K562 (cell line): ENCODE data around the gene NFIC. TPM values are rescaled to one million over a fixed set of nuclear protein-coding genes. Genes with fewer than 3 reads are reported as not detected.

Experiments used
- CREB3 ChIP-seq: fragments of 450-650 bp; conservative IDR thresholded peaks from 2 replicates; pipeline ENCODE4 v1.6.1; 2016; ENCODE audit warnings: missing genetic modification characterization, low read depth, mild to moderate bottlenecking, missing compliant biosample characterization, moderate library complexity
- CREB3L1 ChIP-seq: fragments of 450-650 bp; IDR thresholded peaks from 2 replicates; pipeline ENCODE4 v1.6.1; 2014; ENCODE audit warnings: low read depth, mild to moderate bottlenecking, moderate library complexity, borderline replicate concordance
- KDM5B ChIP-seq: fragments of 200-600 bp; sonication (generic); IDR thresholded peaks from 2 replicates; pipeline ENCODE4 v1.6.1; 2012; ENCODE audit warnings: low read depth, mild to moderate bottlenecking, moderate library complexity, low read length, control low read depth, inconsistent platforms; ENCODE audit not compliant: insufficient replicate concordance
- MCM2 ChIP-seq: fragments of 450-650 bp; IDR thresholded peaks from 2 replicates; pipeline ENCODE4 v1.6.1; 2017; ENCODE audit warnings: low read depth, mild to moderate bottlenecking
- MTA1 ChIP-seq: fragments of 450-650 bp; IDR thresholded peaks from 2 replicates; pipeline ENCODE4 v1.6.1; 2017; ENCODE audit warnings: borderline replicate concordance
- MTF1 ChIP-seq: fragments of 250-450 bp; sonication (Bioruptor Pico); IDR thresholded peaks from 2 replicates; pipeline ENCODE4 v1.9.0; 2021; ENCODE audit warnings: moderate library complexity, mild to moderate bottlenecking, inconsistent platforms, borderline replicate concordance
- SETDB1 ChIP-seq: IDR thresholded peaks from one replicate; pipeline ENCODE4 v1.6.1; 2012; ENCODE audit warnings: low read length, control low read depth, inconsistent platforms
- SLC30A9 ChIP-seq: fragments of 250-450 bp; sonication (Bioruptor Pico); IDR thresholded peaks from 2 replicates; pipeline ENCODE4 v1.8.0; 2022; ENCODE audit warnings: mild to moderate bottlenecking, moderate library complexity
- SMARCE1 ChIP-seq: fragments of 450-650 bp; IDR thresholded peaks from 2 replicates; pipeline ENCODE4 v1.7.1; 2016; ENCODE audit warnings: mild to moderate bottlenecking
- XRCC3 ChIP-seq: fragments of 450-650 bp; IDR thresholded peaks from 2 replicates; pipeline ENCODE4 v1.6.1; 2017; ENCODE audit warnings: mild to moderate bottlenecking, moderate library complexity
- ZNF232 ChIP-seq: sonication (generic); formaldehyde crosslinking; IDR thresholded peaks from 2 replicates; pipeline ENCODE4 v1.8.0; 2022; ENCODE audit warnings: mild to moderate bottlenecking, missing genetic modification reagents
- polyA plus RNA-seq, 8 experiments: library from polyadenylated mRNA; depleted of rRNA in 4 of 8; stranded (reverse) in 5 of 8; unstranded in 3 of 8; fragments of >200 nt; fragmentation: Nextera tagmentation in 2 of 8; fragmentation: Illumina TruSeq in 1 of 8; extraction: Ambion mirVana in 2 of 8; extraction: Trizol in 1 of 8; gene quantifications; 2 replicates each; pipeline versions ENCODE4 v1.2.1 to v1.2.3, GENCODE V29; 2011 to 2014; ENCODE audit warnings: inconsistent platforms in 1 of 8, missing spikeins in 1 of 8
- total RNA-seq, 7 experiments: library from RNA; depleted of rRNA in 6 of 7; stranded (reverse); fragments of >200 nt in 6 of 7; fragmentation: Illumina TruSeq in 2 of 7; extraction: Trizol in 2 of 7; gene quantifications; 2 replicates each; pipeline versions ENCODE4 v1.2.1 to v1.2.3, GENCODE V29; 2011 to 2021; ENCODE audit warnings: low replicate concordance in 1 of 7
- TF ChIP-seq, protein P1 (sequence below), 2 experiments: fragments of 450-650 bp; IDR thresholded peaks; 2 replicates each; pipeline ENCODE4 v1.6.1; 2016; ENCODE audit warnings: mild to moderate bottlenecking in 2 of 2, borderline replicate concordance in 1 of 2, low read depth in 1 of 2, moderate library complexity in 1 of 2

NFIC gene
- total and polyA plus RNA-seq, 9 of the 15 experiments (the other 6 are each of a cell fraction or from before 2014, with no cell fraction given), result 0.71 to 62.1 (median 6.9) TPM

DNA sequence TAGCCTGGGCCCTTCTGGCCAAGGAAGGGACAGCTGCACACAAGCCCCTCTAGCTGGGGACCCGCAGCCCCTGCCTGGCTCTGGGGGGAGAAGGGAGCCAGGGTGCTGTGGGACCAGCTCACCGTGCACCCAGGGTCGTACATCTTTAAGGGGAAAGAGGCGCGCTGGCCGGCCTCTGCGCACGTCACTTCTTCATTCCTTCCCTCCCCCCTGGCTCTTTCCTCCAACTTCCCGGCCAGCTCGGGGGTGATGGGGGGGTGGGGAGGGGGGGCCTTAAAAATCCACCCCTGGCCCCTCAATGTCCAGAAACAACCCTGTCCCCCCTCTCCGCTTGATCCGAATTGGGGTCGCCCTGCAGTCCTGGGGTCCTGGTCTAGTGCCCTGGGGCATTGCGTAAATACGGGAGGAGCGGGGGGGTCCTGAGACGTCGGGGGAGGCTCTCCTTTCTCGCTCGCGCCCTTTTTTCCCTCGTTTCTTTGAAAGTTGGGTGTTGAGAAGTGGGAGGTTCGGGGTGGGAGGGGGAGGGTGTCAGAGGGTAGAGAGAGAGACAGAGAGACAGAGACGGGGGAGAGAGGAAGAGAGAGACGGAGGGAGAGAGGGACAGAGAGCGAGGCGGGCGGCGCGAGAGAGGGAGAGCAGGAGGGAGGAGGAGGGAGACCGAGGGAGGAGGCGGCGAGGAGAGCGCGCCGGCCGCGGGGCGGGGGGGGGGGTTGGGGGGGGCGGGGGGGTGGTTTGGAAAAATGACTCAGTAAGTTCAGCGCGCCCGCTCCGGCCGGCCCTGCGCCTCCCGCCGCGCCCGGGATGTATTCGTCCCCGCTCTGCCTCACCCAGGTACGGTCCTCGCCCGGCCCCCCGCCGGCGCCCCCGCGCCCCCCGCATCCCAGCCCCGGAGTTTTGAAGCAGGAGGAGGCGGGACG, at the start of gene NFIC (continued):
- no peak for TF ChIP-seq CREB3L1
- peak; percentile 67 for TF ChIP-seq SMARCE1
- TF ChIP-seq KDM5B, result peak; percentile 6
- TF ChIP-seq, protein P1, sequence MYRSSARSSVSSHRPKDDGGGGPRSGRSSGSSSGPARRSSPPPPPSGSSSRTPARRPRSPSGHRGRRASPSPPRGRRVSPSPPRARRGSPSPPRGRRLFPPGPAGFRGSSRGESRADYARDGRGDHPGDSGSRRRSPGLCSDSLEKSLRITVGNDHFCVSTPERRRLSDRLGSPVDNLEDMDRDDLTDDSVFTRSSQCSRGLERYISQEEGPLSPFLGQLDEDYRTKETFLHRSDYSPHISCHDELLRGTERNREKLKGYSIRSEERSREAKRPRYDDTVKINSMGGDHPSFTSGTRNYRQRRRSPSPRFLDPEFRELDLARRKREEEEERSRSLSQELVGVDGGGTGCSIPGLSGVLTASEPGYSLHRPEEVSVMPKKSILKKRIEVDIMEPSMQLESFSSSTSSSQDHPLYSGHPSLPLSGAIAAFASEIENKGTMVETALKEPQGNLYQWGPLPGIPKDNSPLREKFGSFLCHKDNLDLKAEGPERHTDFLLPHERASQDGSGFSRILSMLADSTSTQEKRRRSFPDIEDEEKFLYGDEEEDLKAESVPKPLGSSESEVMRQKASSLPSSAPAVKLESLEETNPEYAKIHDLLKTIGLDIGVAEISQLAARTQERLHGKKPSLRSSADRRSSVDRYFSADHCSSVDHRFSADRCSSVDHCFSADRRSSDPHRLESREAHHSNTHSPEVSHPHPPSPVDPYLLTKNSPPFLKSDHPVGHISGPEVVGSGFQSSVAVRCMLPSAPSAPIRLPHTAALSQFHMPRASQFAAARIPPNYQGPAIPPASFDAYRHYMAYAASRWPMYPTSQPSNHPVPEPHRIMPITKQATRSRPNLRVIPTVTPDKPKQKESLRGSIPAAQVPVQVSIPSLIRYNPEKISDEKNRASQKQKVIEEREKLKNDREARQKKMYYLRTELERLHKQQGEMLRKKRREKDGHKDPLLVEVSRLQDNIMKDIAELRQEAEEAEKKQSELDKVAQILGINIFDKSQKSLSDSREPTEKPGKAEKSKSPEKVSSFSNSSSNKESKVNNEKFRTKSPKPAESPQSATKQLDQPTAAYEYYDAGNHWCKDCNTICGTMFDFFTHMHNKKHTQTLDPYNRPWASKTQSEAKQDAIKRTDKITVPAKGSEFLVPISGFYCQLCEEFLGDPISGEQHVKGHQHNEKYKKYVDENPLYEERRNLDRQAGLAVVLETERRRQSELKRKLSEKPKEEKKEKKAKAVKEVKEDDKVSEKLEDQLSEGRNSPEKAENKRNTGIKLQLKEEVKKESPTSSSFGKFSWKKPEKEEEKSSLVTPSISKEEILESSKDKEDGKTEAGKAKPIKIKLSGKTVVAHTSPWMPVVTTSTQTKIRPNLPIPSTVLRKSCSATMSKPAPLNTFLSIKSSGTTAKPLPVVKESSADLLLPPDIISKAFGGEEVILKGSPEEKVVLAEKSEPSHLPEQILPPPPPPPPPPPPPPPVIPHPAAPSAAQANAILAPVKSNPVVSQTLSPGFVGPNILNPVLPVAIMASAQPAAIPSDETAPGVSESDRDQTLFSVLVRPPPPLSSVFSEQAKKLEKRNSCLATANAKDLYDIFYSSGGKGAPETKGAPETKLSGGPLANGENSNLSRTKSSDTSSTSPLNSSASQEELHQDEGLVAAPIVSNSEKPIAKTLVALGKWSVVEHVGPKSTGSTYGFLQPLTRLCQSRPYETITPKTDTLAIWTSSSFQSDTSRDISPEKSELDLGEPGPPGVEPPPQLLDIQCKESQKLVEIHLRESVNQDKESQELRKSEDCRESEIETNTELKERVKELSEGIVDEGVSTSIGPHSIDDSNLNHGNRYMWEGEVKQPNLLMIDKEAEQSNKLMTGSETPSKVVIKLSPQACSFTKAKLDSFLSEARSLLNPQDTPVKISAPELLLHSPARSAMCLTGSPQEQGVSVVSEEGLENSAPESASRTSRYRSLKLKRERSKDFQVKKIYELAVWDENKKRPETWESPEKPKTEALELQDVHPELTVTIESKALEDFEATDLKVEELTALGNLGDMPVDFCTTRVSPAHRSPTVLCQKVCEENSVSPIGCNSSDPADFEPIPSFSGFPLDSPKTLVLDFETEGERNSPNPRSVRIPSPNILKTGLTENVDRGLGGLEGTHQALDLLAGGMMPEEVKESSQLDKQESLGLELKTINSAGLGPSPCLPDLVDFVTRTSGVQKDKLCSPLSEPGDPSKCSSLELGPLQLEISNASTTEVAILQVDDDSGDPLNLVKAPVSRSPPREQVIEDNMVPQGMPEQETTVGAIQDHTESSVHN (IDR thresholded peaks at IDR 0.05; ENCODE audit: borderline replicate concordance in 1 of 2, low read depth in 1 of 2), result no peak
- TF ChIP-seq MTF1, result no peak
- TF ChIP-seq ZNF232 (CRISPR knock-in tag), result no peak
- no peak for TF ChIP-seq MCM2
- no peak for TF ChIP-seq SETDB1
- TF ChIP-seq CREB3 (tag), result no peak
- TF ChIP-seq XRCC3, result no peak
- peak; percentile 38; the same call in 1 of the 2 replicates for TF ChIP-seq MTA1
- no peak for TF ChIP-seq SLC30A9 (CRISPR knock-in tag)
